ENCODE data around the gene GOLGA7B.

GOLGA7B gene

GRCh38 chr10:97867220-97867800, 17.7 kb downstream of the GOLGA7B start:
- no peak for DNase-seq (ENCODE audit: low read depth in 2 of 2)

- DNase-seq (ENCODE audit: low read depth in 2 of 2): no peak
These were observed 18.6 kb downstream of the GOLGA7B start for GRCh38 chr10:97868134-97868685.

- peak; percentile 73 to 77 for DNase-seq (ENCODE audit: low read depth in 2 of 2)
These were observed 19.7 kb downstream of the GOLGA7B start for GRCh38 chr10:97869091-97870042.

DNA sequence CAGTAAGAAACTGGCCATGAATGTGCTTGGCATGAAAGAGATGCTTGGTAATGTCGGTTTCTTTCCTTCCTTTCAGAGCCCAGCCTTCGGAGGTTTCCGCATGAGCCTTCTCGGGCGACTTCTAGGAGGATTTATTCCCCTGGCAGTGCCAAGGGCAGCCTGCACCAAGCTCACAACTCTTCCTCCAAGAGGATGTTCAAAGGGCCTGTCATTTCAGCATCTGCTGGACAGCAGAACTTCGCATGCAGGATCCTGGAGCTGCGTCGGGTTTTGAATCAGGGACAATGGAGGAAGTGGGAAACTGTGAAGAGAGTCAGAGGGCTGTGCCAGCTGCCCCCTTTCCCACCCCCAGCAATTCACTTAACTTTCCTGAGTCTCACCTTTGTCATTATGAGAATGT, 21.3 kb downstream of the GOLGA7B start:
- no peak for DNase-seq (ENCODE audit: low read depth in 2 of 2)

GRCh38 chr10:97873569-97873968, 23.9 kb downstream of the GOLGA7B start:
- DNase-seq (ENCODE audit: low read depth in 2 of 2): no peak

DNA sequence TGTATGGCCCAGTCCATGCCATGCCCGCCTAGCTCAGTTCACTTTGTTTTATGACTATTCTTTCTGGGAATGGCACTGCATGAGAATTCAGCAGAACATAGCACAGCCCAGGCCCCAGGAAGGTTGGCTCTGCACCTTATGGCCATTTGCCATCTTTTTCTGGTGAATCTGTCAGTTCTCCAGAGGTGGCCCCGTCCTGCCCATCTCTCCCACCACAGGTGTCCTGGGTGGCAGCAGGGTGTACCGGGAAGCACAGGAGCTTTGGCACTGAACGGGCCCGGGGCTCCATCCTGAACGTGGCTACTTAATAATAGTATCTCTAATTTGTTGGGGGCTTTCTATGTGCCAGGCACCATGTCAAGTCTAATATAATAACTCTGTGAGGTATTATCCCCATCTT, 24.7 kb downstream of the GOLGA7B start:
- DNase-seq (ENCODE audit: low read depth in 2 of 2): no peak

DNA sequence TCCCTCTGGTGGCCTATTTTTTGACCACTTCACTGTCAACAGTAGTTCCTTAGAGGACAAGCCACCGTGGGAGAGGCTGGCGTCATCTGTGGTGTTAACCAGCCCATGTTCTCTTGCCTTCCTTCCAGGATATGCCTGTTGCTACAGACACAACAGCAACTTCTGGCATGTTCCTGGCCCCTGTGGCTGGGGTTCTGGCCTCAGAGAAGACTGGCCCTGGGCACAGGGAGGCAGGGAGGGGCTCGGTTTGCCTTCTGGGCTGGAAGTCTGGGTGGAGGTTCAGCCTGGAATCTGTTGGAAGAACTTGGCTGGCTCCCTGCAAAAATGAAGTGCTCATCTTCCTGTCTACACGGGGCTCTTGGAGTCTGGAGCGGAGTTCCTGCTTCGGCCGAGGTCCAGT, 25.7 kb downstream of the GOLGA7B start:
- no peak for DNase-seq (ENCODE audit: low read depth in 2 of 2)

DNA sequence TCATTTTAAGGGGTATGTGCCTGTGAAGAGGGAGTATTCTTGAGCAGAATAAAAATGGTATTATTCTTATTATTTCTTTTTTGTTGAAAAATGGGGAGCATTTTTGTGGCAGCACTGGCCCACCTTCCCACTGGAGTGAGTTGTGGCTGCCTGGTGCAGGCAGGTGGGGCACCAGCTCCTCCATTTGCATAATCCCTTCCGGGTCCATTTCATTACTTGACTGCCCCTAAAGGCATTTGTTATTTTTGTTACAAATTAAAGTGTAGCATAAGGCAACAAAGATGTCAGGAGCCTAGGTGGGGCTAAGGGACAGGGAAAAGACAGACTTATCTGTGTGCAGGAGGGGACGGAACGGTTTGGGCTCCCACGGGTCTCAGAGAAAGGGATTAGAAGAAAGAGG, 26.8 kb downstream of the GOLGA7B start:
- no peak for DNase-seq (ENCODE audit: low read depth in 2 of 2)

DNA sequence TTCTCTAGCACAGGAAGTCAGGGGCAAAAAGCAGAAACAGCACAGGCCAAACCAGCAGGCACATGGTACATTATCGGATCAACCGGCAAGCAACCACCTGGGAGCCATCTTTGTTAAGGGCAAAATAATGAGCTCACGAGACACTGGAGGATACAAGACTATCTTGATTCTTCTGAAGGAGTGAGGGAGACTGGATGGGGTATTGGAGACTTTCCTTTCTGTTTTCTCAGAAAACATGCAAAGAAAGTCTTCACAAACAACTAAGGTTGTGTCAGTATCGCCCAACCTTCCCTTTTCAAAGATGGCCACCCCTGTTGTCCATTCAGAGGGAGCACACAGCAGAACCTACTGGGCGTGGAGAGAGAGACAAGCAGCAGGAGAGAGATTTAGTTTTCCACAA, 29.6 kb downstream of the GOLGA7B start:
- no peak for DNase-seq (ENCODE audit: low read depth in 2 of 2)

DNA sequence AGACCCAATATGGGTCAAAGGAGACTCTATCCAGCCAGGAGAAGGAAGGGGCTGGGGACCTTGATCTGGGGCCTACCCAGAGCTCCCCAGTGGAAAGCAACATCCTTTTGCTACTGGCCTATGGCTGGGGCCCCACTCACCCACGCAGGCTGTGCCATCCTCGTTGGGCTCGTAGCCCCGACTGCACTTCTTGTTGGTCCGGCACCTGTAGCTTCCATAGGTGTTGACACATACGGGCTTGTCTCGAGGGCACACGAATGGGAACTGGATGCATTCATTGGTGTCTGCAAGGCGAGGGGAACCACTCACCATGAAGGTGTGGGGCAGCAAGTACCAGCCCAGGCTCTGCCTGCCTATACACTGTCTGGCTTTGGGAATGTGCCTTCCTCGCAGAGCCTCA, 30.5 kb downstream of the GOLGA7B start:
- no peak for DNase-seq (ENCODE audit: low read depth in 2 of 2)

- no peak for DNase-seq (ENCODE audit: low read depth in 2 of 2)
These were observed 32.8 kb downstream of the GOLGA7B start for GRCh38 chr10:97882142-97883091.

DNA sequence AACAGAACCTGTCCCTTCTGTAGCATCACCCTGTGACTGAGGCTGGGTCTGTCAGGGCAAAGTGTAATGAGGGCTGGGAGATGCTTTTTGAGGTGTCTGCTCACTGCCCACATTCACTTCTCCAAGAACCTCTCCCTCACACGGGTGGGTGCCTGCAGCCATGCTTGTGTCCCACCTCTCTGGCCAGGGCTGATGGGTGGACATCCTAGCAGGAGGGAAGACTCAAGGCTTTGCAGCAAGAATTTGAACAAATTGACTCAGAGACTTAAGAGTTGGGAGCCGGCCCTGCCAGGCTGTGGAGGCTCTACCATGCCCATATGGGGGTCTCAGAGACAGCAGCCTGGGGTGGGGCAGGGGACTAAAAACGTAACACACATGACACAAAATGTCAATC, 33.4 kb downstream of the GOLGA7B start:
- no peak for DNase-seq (ENCODE audit: low read depth in 2 of 2)

DNA sequence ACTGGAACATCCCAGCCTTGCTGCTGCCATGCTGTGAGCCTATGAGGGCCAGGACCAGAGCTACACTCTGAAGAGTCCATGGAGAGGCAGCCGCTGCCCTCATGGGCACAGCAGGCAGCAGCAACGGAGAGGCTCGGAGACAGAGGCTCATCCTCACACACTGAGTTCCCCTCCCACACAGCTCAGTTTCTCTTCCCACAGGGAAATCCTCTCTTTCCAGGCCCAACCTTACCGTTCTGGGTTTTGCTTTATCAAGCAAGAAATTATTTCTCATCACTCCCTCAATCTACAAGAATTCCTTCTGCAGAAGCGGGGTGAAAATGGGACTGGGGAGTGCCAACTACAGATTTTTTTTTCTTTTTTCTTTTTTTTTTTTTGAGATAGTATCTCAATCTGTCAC, 36.6 kb downstream of the GOLGA7B start:
- DNase-seq (ENCODE audit: low read depth in 2 of 2): no peak

DNA sequence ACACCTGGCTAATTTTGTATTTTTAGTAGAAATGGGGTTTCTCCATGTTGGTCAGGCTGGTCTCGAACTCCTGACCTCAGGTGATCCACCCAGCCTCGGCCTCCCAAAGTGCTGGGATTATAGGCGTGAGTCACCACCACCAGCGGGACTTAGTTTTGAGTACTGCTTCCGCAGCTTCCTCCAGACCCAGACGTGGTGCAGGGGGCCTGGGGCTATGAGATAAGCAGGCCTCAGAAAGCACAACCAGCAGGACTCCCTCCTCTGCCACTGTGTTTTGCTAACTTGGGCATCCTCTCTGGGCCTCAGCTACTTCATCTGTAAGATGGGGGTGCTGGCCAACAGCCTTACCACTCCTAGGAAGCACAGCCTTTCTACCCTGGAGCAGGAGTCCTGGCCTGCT, 37.8 kb downstream of the GOLGA7B start:
- no peak for DNase-seq (ENCODE audit: low read depth in 2 of 2)

DNA sequence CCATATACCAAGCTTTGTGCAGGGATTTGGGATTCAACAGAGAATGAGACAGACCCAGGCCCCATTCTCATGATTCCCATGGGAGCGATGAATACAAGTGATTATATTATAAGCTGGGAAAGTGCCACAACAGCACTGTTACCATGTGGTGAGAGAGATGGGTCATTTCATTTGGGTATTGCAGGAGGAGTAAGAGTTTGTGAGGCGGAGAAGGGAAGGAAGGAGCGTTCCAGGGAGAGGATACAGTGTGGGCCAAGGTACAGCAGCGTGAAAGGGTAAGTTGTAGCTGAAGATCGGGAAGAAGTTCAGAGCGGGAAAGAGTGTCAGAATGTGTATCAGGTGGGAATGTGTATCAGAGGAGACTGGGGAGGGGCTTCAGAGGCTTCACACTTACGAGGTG, 38.5 kb downstream of the GOLGA7B start:
- DNase-seq (ENCODE audit: low read depth in 2 of 2): no peak

DNA sequence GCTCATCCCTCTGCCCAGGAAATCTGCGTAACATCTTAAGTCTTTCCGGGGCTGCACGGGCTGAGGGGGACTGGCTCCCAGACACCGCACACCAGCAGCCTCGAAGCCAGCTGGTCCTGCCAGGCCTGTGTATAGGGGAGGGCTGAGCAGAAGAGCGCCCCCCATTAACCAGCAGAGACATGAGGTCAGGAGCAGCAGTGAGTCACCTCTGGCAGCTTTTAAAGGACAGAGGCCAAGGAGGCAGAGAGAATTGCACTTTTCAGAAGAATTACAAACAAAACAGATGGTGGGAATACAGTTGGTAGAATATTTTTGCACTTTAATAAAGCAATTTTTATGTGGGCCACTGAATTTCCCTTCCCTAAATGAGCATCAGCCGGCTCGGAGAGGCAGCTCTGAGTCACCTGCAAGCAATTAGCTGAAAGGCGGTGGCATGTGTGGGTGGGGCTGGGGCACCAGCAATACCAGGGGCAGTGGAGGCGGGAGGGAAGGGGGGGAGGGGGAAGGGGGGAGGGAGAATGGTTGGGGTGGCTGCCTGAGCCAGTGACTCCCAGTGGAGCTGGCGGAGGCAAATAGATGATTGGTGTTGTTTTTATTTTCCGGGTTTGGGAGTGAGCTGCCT, 39.1 kb downstream of the GOLGA7B start:
- no peak for DNase-seq (ENCODE audit: low read depth in 2 of 2)

DNA sequence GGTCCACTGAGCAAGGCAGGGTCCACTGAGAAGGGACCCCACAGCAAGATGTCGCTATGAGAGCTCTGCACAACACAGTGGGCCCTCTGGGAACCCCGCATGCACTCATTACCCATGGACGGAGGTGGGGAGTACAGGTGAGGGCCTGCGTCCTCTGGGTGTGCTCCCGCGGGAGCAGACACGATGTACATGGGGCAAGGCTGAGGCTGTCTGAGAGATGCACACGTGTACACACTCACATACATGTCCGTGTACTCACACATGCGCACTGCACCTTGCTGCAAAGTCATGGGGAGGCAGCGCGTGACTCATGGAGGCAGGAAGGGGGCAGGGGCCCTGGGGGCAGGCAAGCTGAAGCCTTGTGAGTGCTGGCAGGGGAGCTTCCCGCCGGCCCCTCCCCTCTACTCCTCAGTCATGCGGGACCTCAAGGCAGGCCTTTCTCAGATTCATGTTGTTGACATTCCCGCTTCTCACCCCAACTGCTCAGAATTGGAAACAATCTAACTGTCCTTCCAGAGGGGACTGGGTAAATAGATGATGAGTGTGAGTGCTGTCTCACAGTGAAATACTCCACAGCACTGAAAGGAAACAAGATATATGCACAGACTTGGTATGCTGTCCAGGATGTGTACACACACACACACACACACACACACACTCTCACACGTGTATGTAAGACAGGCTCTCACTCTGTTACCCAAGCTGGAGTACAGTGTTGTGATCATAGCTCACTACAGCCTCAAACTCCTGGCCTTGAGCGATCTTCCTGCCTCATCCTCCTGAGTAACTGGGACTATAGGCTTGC, 40.0 kb downstream of the GOLGA7B start:
- no peak for DNase-seq (ENCODE audit: low read depth in 2 of 2)

DNA sequence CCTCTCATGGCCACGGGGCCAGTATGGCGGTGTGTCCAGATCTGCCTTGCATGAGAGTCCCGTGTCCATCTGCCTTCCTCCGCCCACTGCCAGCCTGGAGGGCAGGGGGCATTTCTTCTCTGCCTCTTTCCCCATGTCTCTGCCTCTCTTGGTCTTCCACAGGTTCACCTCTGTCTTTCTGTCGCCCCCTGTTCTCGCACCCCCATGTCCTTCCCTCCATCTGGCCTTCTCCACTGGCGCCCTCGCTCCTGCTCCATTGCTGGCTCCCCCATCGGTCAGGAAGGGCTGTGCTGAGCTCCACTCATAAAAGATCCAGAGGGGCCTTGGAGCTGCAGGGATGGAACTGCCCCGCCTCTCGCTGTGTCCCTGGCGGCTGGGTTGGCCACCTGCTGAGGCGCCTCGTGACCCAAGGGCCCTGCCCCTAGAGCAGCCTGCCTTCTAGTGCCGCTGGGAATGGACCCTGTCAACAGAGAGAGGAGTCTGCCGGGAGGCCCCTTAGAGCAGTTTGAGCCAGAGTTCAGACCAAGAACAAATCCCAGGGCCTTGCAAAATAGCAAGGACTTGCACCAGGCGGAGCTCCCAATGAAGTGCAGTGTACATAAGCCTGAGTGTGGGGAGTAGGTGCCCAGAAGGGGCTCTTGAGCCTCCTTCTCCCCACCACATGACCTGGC, 42.0 kb downstream of the GOLGA7B start:
- no peak for DNase-seq (ENCODE audit: low read depth in 2 of 2)

DNA sequence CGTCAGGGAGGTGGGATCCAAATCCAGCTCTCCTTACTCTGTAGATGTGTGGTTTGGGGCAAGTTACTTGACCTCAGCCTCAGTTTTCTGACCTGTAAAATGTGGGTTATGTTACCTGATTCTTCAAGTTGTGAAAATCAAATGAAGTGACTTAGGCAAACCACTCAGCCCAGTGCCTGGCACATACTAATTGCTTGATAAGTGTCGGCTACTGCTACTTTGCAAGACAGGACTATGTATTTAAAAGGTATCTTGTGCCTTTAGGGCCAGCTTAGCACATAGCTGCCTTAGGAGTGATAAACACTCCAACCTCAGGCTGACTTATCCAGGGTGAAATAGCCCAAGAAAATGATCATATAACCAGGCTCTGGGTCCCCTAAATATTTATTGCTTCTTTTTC, 42.9 kb downstream of the GOLGA7B start:
- no peak for DNase-seq (ENCODE audit: low read depth in 2 of 2)

DNA sequence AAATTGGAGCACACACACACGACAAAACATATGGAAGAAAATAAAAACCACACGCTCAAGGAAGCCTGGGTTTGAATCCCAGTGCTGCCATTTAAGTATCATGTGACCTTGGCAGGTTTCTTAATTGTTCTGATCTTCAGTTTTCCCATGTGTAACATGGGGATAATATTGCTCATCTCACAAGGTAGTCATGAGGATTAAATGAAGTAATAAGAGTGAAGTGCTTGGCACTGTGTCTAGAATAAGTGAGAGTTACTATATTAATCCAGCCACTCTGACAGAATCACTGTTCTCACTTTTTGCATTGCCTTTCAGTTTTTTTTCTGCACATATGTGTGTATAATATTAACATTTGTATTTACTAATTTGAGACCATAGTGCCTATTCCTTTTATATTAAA, 43.3 kb downstream of the GOLGA7B start:
- DNase-seq (ENCODE audit: low read depth in 2 of 2): no peak

Data from stimulated activated CD8-positive, alpha-beta memory T cell treated with anti-CD3 and anti-CD28 coated beads, Interleukin-7, amount 100 ng/mL, for 4 hours (primary cell).